Caco-2 (cell line): Measurements from ENCODE around the gene RALGPS1. TPM values are rescaled to one million over a fixed set of nuclear protein-coding genes. Genes with fewer than 3 reads are reported as not detected.
A peak's percentile ranks its signal among the peaks of the same experiment; 100 is the strongest.

Experiments
- BruUV-seq: library from RNA; stranded (reverse); fragments of 400-500 nt; replicated peaks from 2 replicates; lab custom pipeline; 2021; lab: Mats Ljungman, UMichigan
- CTCF ChIA-PET: fragments of 300-600 bp; sonication (Branson Sonifier 250); formaldehyde crosslinking; loops from one replicate; lab custom pipeline; 2022; ENCODE audit warnings: antibody characterized with exemption; lab: Charles Lee
- POLR2A ChIA-PET: fragments of 300-600 bp; sonication (Branson Sonifier 250); formaldehyde crosslinking; loops from one replicate; lab custom pipeline; 2022; ENCODE audit warnings: antibody characterized with exemption; lab: Charles Lee
- DNase-seq, 2 experiments: peaks; one replicate each; pipeline versions ENCODE4 v3.0.0 to v3.0.0-alpha.2; 2020 to 2022
- H3K27me3 ChIP-seq: replicated peaks from 2 replicates; pipeline ENCODE4 v1.6.0; 2011; ENCODE audit warnings: low read length; ENCODE audit not compliant: control insufficient read depth, insufficient read depth
- H3K36me3 ChIP-seq: 2 replicates; pipeline ENCODE4 v1.5.1; 2011; ENCODE audit warnings: low read length; ENCODE audit not compliant: control insufficient read depth, insufficient read depth
- H3K4me1 ChIP-seq: fragments of 250-450 bp; sonication (Bioruptor Pico); 2 replicates; pipeline ENCODE4 v1.5.1; 2020; ENCODE audit warnings: mild to moderate bottlenecking
- H3K4me3 ChIP-seq: 2 replicates; pipeline ENCODE4 v1.5.1; 2011; ENCODE audit warnings: low read depth, mild to moderate bottlenecking, control low read depth, low read length
- H3K9me3 ChIP-seq: fragments of 250-450 bp; sonication (Bioruptor Pico); 2 replicates; pipeline ENCODE4 v1.5.1; 2020; ENCODE audit warnings: mild to moderate bottlenecking, moderate library complexity
- H3K27ac Mint-ChIP-seq: one replicate; pipeline ENCODE4 v1.8.0; 2022; ENCODE audit warnings: mixed read lengths; ENCODE audit not compliant: unreplicated experiment
- H3K27me3 Mint-ChIP-seq: one replicate; pipeline ENCODE4 v1.8.0; 2022; ENCODE audit warnings: mixed read lengths; ENCODE audit not compliant: insufficient read depth, unreplicated experiment
- H3K36me3 Mint-ChIP-seq: one replicate; pipeline ENCODE4 v1.8.0; 2022; ENCODE audit warnings: mild to moderate bottlenecking, mixed read lengths; ENCODE audit not compliant: insufficient read depth, unreplicated experiment
- H3K4me1 Mint-ChIP-seq: one replicate; pipeline ENCODE4 v1.8.0; 2022; ENCODE audit warnings: low read depth, mixed read lengths; ENCODE audit not compliant: unreplicated experiment
- H3K4me3 Mint-ChIP-seq: one replicate; pipeline ENCODE4 v1.8.0; 2022; ENCODE audit warnings: mild to moderate bottlenecking, moderate library complexity, mixed read lengths; ENCODE audit not compliant: unreplicated experiment
- H3K9me3 Mint-ChIP-seq: one replicate; pipeline ENCODE4 v1.8.0; 2022; ENCODE audit warnings: mixed read lengths; ENCODE audit not compliant: unreplicated experiment
- intact Hi-C: fragments of 100-400 bp; cut with micrococcal nuclease; formaldehyde crosslinking; loops from one replicate; pipeline ENCODE4 v1.10.0; 2022; ENCODE audit not compliant: unreplicated experiment
- total RNA-seq: library from RNA; stranded (reverse); gene quantifications from 2 replicates; pipeline ENCODE4 v1.2.3, GENCODE V29; 2022
- TF ChIP-seq, protein P1 (sequence below), 2 experiments: fragments of 200-600 bp in 1 of 2; IDR thresholded peaks; 1 replicate in 1 of 2; 2 replicates in 1 of 2; pipeline versions ENCODE4 v1.5.1 to v1.8.0; 2011 to 2022; ENCODE audit warnings: antibody characterized with exemption in 1 of 2, control low read depth in 1 of 2, inconsistent platforms in 1 of 2, low read depth in 1 of 2, low read length in 1 of 2, mild to moderate bottlenecking in 1 of 2, moderate library complexity in 1 of 2; ENCODE audit not compliant: insufficient read depth in 1 of 2, severe bottlenecking in 1 of 2, unreplicated experiment in 1 of 2

RALGPS1 gene
- total RNA-seq, 1 experiment from 2014 or later: 41.5 TPM

DNA sequence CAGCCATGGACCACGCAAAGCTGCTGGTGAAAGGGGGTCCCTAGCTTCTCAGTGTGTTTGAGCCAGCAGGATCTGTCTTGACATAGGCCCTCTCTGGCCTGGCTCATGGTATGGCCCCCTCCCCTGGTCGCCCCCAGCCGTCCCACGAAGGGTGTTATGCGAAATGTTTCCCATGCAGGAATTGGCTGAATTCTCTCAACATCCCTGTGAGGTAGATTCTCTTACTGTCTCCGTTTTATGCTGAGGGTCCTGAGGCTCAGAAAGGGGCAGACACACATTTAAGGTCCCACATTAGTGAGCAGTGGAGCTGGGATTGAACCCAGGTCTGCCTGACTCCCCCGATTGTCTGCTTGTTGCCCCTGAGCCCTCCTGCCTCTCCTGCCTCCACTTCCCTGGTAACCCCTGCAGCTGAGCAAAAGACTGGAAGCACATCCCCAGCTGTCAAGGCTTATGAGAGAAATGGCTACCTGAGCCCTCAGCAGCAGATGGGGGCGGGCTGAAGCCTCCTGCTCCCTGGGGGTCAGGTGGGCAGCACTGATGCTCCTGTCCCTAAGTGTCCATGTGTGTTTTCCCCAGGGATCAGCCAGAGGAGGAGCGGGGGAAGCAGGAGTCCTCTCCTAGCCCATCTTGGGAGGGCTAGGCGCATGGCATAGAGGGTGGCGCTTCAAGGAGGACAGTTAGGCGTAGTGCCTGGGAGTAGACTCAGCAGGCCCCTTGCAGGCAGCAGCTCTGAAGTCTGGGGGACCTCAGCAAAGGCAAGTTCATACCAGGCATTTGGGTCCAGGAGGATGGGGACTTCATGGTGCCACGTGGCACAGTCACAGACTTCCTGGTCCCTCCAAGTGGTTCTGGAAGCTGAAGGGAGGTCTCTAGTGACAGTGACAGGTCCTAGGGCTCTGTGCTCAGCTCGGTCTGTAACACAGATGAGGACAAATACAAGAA is 301.0 kb downstream of the RALGPS1 start:
- Mint-ChIP-seq H3K27ac (no peak overlapping the region), H3K4me1 (peaks cover 13% of the 10 kb centered on the region), H3K27me3 (no peaks in the 10 kb centered on the region), H3K36me3 (no peaks in the 10 kb centered on the region), H3K4me3 (no peak overlapping the region), H3K9me3 (no peaks in the 10 kb centered on the region)
- TF ChIP-seq, protein P1, sequence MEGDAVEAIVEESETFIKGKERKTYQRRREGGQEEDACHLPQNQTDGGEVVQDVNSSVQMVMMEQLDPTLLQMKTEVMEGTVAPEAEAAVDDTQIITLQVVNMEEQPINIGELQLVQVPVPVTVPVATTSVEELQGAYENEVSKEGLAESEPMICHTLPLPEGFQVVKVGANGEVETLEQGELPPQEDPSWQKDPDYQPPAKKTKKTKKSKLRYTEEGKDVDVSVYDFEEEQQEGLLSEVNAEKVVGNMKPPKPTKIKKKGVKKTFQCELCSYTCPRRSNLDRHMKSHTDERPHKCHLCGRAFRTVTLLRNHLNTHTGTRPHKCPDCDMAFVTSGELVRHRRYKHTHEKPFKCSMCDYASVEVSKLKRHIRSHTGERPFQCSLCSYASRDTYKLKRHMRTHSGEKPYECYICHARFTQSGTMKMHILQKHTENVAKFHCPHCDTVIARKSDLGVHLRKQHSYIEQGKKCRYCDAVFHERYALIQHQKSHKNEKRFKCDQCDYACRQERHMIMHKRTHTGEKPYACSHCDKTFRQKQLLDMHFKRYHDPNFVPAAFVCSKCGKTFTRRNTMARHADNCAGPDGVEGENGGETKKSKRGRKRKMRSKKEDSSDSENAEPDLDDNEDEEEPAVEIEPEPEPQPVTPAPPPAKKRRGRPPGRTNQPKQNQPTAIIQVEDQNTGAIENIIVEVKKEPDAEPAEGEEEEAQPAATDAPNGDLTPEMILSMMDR (IDR thresholded peaks at IDR 0.05; ENCODE audit: insufficient read depth in 1 of 2, low read depth in 1 of 2, low read length in 1 of 2, severe bottlenecking in 1 of 2, unreplicated experiment in 1 of 2): no peak
- Histone ChIP-seq H3K4me1 (peaks cover 3% of the 10 kb centered on the region; the same call in 1 of the 2 replicates), H3K36me3 (no peaks in the 10 kb centered on the region; the same call in 1 of the 2 replicates), H3K4me3 (no peak overlapping the region), H3K9me3 (no peaks in the 10 kb centered on the region), H3K27me3 (no peaks in the 10 kb centered on the region)
- intact Hi-C loops: no loop called here
- ChIA-PET CTCF (interaction anchor here (1.0 to 2.9 kb wide), 3 partner anchors 9 to 268 kb away, joined by 3 to 20 read pairs (median 3); no protein-coding TSS in a partner anchor), POLR2A (no interaction called here)
- no TSS peak for BruUV-seq
- DNase-seq: no peak

DNA sequence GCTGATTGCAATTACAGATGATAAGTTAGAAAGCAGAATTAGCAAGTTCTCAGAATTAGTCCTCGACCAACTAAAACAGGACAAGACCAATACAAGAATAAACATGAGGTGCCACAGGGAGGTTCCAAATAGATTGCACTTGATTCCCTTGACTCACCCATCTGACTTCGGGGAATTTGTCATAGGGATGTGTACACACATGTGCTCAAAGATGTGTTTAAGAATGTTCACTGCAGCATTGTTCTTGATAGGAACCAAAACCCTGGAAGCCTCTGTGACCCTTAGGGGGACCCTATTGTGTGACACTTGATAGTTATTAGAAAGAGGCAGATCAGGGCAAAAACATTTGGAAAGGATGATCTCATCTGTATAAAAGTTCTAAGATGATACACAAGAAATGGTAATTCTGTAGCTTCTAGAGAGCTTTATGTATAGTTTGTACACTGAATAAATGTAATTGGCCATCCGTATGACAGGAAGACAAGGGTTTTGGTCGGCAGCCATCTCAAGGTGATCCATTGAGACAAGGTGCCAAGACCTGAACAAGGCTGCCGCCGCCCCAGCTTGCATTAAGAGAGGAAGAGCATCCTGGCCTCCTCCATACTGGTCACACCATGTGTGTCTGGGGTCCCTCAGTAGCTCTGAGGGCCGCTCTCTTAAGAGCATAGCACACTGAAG is 301.8 kb downstream of the RALGPS1 start:
- POLR2A ChIA-PET: no interaction called here

DNA sequence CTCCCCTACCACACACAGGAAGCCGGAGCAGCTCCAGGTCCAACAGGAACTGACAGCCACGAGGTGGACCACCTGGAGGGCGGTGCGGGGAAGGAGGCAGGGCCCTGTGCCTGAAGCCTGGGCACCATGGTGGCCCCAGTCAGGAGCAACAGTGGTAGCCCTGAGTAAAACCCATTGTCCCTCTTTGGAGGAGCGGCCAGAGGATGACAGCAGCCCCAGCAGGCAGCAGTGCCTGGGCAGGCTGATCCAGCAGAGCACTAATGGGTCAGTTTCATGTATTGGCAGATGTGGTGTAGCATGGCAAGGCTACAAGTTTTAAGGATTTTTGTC is 302.3 kb downstream of the RALGPS1 start:
- ChIA-PET POLR2A (no interaction called here), CTCF (no interaction called here)
- DNase-seq: peak in 1 of 2 experiments; percentile 14
- BruUV-seq: no TSS peak
- H3K27me3 ChIP-seq: no peaks in the 10 kb centered on the region
- Mint-ChIP-seq H3K4me1 (peaks cover 7% of the 10 kb centered on the region), H3K36me3 (no peaks in the 10 kb centered on the region), H3K27ac (no peak overlapping the region), H3K4me3 (no peak overlapping the region), H3K27me3 (no peaks in the 10 kb centered on the region), H3K9me3 (no peaks in the 10 kb centered on the region)
- H3K4me1 ChIP-seq: peaks cover 3% of the 10 kb centered on the region; the same call in 1 of the 2 replicates
- H3K36me3 ChIP-seq: no peaks in the 10 kb centered on the region; the same call in 1 of the 2 replicates
- no peaks in the 10 kb centered on the region for H3K9me3 ChIP-seq
- H3K4me3 ChIP-seq: no peak overlapping the region
- TF ChIP-seq, protein P1 (IDR thresholded peaks at IDR 0.05; ENCODE audit: insufficient read depth in 1 of 2, low read depth in 1 of 2, low read length in 1 of 2, severe bottlenecking in 1 of 2, unreplicated experiment in 1 of 2): no peak
- intact Hi-C loops: no loop called here

More for the DNA sequence above, 301.8 kb downstream of the RALGPS1 start:
- Mint-ChIP-seq H3K36me3 (no peaks in the 10 kb centered on the region), H3K4me3 (no peak overlapping the region), H3K27ac (no peak overlapping the region), H3K27me3 (no peaks in the 10 kb centered on the region), H3K4me1 (peaks cover 7% of the 10 kb centered on the region), H3K9me3 (no peaks in the 10 kb centered on the region)
- no peak for DNase-seq
- BruUV-seq: no TSS peak
- no peaks in the 10 kb centered on the region; the same call in 1 of the 2 replicates for H3K36me3 ChIP-seq
- no peaks in the 10 kb centered on the region for H3K9me3 ChIP-seq
- TF ChIP-seq, protein P1 (IDR thresholded peaks at IDR 0.05; ENCODE audit: insufficient read depth in 1 of 2, low read depth in 1 of 2, low read length in 1 of 2, severe bottlenecking in 1 of 2, unreplicated experiment in 1 of 2): no peak
- intact Hi-C loops: no loop called here
- CTCF ChIA-PET: no interaction called here
- H3K4me3 ChIP-seq: no peak overlapping the region
- no peaks in the 10 kb centered on the region for H3K27me3 ChIP-seq
- peaks cover 3% of the 10 kb centered on the region; the same call in 1 of the 2 replicates for H3K4me1 ChIP-seq
